GM18870 (cell line): ENCODE results near the gene FAM89B.
"Not testable (repeated sequence)": the region's sequence is repeated elsewhere in the genome, so short reads cannot be mapped to it uniquely, and the experiment has no call there.

Experiments used
- ATAC-seq: cut with Tn5 transposase; IDR thresholded peaks from one replicate; pipeline ENCODE4 v1.9.1; 2021; ENCODE audit warnings: moderate library complexity; ENCODE audit not compliant: unreplicated experiment

The FAM89B gene

DNA sequence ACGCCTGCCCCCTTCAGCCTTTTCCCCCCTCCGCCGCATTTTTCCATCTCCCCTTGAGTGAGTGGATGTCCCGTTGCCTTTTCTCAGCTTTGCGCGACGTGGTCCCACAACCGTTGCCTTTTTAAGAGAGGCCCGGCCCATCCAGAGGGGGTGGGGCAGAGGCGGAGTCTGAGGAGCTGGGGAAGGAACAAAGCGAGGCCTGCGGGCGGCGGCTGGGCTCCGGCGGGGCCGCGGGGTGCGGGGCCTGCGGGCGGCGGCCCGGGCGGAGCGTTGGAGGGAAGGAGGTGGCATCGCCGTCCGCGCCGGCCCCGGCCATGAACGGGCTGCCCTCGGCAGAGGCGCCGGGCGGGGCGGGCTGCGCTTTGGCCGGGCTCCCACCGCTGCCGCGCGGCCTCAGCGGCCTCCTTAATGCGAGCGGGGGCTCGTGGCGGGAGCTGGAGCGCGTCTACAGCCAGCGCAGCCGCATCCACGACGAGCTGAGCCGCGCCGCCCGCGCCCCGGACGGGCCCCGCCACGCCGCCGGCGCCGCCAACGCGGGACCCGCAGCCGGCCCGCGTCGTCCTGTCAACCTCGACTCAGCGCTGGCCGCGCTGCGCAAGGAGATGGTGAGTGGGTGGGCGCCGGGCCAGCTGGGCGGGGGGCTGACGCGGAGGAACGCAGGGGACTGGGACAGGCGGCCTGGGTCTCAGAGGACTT lies at the start of gene FAM89B:
Gene FAM89B (plus strand): TSS at position 183 of the 696 bp plus-strand sequence. CDS start 132 bp downstream, at position 315.
- ATAC-seq = no peak

DNA sequence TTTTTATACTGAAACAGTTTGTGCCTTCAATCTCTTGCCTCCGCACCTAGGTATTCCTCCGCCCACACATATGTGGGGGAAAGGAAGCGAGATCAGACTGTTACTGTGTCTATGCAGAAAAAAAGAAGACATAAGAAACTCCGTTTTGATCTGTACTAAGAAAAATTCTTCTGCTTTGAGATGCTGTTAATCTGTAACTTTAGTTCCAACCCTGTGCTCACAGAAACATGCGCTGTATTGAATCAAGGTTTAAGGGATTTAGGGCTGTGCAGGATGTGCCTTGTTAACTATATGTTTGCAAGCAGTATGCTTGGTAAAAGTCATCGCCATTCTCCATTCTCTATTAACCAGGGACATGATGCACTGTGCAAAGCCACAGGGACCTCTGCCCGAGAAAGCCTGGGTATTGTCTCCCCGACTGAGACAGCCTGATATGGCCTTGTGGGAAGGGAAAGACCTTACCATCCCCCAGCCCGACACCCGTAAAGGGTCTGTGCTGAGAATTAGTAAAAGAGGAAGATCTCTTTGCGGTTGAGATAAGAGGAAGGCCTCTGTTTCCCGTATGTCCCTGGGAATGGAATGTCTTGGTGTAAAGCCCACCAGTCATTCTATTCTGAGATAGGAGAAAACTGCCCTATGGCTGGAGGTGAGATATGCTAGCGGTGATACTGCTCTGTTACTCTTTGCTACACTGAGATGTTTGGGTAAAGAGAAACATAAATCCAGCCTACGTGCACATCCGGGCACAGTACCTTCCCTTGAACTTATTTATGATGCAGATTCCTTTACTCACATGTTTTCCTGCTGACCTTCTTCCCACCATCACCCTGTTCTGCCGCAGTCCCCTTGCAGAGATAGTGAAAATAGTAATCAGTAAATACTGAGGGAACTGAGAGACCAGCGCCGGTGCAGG lies 49.4 kb upstream of the FAM89B start:
- ATAC-seq = not testable (repeated sequence)

DNA sequence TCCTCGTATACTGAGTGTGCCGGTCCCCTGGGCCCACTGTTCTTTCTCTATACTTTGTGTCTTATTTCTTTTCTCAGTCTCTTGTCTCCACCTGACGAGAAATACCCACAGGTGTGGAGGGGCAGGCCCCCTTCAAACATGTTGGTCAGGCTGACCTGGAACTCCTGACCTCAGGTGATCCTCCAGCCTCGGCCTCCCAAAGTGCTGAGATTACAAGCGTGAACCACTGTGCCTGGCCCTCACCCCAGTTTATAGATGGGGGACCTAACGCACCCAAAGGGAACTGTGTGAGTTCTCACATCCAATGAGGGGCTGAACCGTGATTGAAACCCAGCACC lies 48.7 kb upstream of the FAM89B start:
- not testable (repeated sequence) for ATAC-seq

DNA sequence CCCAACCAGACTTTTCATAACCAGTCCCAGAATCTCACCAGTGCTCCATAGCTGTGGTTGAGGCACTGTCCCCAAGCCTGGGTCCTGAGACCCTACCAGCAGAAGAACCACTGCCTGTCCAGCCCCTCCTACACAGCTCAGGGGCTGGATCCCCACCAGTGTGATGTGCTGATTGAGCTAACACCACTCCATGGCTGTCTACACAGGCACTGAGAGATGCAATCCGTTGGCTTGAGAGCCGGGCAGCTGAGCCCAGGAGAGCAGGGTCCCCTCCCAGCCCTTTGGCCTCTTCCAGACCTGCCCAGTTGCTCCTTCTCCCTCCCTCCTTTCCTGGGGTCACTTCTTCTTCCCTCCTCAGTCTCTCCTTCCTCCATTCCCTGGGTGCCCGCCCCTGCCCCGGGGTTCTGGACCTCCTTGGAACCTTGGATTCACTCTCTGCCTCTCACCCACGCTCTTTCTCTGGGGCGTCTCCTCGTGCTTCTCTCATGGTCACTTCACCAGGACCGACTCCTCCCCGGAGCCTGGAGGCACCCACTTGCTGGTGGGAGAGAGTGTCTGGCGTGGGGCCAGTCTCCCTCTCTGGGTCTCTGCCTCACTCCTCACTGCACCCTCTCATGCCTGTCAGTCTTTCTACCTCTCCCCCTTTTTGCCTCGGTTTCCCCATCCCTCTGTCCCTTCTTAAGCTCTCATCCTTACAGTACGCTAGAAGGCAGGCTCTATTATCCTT lies 48.2 kb upstream of the FAM89B start:
- ATAC-seq = no peak

DNA sequence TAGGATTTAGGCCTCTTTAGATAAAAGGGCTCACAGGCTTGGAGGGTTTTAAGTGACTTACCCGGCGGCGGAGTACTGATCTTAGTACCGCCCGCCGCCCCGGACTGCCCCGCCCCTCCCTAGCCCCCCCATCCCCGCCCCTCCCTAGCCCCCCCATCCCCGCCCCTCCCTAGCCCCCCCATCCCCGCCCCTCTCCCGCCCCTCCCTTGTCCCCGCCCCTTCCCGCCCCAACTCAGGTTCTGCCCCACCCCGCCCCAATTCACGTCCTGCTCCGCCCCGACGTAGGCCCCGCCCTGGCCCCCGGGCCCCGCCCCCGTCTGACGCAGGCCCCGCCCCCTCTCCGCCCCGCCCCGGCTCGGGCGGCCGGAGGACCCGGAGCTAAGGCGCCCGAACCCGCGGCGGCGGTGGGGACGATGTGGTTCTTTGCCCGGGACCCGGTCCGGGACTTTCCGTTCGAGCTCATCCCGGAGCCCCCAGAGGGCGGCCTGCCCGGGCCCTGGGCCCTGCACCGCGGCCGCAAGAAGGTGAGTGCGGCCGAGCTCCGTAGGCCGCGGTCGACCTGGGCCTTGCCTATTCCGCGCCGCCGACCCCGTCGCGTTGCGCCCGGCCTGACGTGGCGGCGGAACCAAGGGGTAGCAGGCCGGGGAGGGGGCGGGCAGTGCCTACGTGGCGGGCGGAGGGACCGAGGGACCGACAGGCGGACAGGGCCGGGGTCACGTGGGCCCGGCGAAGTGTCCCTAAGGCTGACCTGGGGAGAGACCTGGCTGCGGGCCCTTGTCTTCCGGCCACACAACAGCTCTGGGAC lies 47.4 kb upstream of the FAM89B start, which contains the start of gene SCYL1:
Gene SCYL1 (plus strand): TSS at position 343 of the 805 bp plus-strand sequence. CDS start 71 bp downstream, at position 414.
- ATAC-seq = no peak

DNA sequence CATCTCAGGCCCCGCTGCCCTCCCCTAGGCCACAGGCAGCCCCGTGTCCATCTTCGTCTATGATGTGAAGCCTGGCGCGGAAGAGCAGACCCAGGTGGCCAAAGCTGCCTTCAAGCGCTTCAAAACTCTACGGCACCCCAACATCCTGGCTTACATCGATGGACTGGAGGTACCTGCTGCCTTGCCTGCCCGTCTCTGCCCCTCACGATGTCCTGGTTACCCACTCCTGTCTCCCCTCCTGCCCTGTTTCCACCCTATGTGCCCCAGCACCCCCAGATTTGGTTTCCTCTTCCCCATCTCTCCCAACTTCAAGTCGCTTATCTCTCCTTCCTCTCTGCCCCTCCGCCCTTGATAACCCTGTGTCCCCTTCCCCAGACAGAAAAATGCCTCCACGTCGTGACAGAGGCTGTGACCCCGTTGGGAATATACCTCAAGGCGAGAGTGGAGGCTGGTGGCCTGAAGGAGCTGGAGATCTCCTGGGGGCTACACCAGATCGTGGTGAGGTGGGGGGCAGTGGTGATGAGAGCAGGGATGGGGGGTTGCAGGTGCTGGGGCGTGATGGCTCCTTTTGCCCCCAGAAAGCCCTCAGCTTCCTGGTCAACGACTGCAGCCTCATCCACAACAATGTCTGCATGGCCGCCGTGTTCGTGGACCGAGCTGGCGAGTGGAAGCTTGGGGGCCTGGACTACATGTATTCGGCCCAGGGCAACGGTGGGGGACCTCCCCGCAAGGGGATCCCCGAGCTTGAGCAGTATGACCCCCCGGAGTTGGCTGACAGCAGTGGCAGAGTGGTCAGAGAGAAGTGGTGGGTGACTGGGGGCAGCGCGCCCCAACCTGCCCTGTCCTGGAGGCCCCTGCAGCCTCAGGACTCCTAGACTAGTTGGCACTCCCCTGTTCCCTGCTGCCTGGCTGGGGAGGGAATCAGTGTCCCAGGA lies 46.5 kb upstream of the FAM89B start:
- no peak for ATAC-seq

DNA sequence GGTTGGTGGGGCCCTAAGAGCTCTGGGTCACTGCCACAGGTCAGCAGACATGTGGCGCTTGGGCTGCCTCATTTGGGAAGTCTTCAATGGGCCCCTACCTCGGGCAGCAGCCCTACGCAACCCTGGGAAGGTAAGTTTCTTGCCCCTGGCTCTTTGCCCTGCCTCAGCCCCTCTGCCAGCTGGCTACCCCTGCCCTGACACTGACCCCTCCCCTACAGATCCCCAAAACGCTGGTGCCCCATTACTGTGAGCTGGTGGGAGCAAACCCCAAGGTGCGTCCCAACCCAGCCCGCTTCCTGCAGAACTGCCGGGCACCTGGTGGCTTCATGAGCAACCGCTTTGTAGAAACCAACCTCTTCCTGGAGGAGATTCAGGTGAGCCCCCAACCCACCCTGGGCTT lies 45.6 kb upstream of the FAM89B start:
- no peak for ATAC-seq

DNA sequence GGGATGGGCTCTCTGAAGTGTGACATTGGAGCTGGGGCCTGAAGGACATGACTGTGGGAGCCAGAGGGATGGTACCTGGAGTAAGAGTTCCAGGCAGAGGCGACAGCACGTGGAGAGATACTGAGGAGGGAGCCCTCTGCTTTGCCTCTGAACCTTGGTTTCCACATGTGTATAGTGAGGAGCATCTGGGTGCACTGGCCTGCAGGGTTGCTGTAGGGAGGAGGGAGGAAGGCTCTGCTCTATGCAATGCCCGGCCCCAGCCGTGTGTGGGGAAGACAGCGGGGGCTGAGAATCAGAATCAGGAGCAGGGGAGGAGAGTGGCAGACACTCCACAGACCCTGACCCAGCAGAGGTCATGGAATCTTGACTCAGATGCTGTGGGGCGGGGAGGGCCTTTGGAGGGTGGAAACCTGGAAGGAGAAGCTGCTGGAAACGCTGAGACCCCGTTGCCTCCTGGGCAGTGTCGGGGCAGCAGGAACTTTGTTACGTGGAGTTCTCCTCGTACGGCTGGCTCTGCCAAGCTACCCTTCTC lies 43.5 kb upstream of the FAM89B start:
- ATAC-seq = no peak

DNA sequence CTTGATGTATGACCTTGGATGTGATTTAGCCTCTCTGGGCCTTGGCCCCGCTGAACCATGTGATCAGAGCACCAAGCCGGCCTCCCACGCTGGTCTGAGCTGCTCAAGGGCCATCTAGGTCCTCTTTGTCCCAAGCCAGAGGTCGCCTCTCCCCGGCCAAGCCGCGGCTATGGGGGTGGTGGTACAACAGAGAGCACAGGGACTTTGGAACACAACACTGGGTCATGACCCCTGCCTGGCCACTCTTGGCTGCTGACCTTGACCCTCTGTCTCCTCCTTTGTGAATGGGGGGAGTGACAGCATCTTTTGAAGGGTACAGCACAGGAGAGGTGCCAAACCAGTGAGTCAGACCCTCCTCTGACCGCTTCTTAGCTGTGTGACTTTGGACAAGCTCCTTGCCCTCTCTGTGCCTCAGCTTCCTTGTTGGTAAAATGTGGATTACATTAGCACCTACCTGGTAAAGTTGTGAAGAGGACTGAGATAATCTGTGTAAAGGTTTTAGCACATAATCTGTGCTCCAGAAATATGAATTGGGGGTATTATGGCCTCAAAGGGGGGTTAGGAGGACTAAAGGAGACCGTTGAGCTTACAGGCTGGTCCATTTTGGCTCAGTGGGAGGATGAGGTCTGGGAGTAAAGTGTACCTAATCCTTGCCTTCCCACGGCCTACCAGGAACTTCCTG lies 42.7 kb upstream of the FAM89B start:
- ATAC-seq = no peak

DNA sequence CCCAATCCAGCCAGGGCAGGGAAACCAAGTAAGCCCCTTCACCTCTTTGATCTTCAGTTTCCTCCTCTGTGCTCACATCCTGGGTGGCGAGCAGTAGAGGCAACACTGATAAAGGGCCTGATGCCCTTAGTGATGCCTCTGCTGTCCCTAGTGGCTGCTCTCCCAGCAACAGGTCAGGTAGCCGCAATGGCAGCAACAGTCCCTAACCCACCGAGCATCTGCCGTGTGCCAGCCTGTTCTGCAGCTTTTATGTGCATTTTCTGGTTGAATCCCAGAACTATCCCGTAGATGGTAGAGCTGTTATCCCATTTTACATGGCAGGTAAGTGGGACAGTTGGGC lies 42.2 kb upstream of the FAM89B start:
- ATAC-seq = no peak

DNA sequence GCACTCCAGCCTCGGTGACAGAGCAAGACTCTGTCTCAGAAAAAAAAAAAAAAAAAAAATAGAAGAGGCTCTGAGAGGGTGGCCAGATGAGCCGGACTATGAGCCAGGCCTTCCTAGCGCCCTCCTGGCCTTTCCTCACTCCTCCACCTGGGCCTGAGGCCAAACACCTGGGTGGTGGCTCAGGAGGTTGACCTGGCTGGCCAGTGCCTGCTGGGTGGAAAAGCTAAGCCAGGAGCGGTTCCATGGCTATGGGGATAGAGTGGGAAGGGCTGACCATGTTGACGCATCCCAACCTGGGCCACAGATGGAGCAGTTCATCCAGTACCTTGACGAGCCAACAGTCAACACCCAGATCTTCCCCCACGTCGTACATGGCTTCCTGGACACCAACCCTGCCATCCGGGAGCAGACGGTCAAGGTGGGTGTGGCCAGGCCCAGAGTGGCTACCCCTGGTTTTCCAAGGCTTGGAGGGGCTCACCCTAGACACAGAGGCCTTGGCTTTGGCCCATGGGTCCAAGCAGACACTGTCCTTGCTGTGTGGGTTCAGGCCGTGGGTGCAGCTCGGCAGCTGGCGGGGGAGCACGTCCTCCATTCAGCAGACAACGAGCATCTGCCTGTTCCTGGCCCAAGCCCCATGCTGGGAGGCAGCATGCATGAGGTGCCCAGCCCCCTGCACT lies 39.8 kb upstream of the FAM89B start:
- no peak for ATAC-seq

DNA sequence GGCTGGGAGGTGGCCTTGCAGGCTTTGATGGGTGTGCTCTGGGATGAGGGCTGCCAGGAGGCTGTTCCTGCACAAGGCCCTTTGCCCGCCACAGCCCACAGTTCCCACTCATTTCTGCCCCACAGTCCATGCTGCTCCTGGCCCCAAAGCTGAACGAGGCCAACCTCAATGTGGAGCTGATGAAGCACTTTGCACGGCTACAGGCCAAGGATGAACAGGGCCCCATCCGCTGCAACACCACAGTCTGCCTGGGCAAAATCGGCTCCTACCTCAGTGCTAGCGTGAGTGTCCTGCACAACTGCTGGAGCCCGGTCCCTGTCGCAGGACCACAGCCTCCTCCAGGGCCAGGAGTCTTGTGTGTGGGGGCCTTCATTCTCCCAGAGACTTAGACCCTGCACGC lies 37.2 kb upstream of the FAM89B start:
- no peak for ATAC-seq

DNA sequence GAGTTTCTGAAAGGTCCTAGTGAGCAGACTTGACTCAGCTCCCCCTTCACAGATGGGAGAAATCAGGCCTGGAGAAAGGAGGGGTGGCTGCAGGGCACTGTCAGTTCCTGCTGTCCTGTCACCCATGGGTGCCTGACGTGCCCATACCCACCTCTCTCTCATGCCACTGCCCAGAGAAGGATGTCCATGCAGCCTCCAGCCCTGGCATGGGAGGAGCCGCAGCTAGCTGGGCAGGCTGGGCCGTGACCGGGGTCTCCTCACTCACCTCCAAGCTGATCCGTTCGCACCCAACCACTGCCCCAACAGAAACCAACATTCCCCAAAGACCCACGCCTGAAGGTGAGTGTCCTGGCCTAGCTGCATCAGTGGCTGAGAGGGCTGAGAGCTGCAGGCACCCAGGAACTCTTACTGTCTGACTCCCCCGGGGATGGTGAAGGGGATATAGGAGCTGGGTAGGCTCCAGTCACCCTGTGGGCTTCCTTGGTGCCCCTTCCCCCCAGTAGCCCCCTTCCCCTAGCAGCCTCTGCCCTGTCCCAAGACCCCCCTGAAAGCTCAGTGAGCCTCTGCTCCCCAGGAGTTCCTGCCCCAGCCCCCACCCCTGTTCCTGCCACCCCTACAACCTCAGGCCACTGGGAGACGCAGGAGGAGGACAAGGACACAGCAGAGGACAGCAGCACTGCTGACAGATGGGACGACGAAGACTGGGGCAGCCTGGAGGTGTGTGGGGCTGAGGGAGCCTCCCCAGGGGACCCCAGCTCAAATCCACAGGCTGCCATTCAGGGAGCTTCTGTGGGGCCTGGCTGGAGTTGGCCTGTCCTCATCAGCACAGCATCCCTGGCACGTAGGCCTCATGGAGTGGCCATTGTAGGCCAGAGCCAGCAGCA lies 35.7 kb upstream of the FAM89B start:
- no peak for ATAC-seq

DNA sequence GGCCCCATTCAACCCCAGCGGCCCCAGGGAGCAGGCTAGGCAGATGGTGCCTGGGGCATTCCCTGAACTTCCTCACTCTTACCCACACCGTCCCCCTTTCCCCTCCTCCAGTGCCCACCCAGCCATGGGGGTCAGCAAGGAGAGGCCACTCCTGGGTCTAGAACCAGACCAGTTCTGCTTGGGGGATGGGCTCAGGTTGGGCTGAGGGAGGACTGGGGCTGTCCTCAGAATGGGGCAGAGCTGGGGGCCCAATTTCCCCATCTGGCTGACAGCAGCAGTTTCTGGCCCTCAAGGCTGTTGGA lies 35.1 kb upstream of the FAM89B start:
- no peak for ATAC-seq

DNA sequence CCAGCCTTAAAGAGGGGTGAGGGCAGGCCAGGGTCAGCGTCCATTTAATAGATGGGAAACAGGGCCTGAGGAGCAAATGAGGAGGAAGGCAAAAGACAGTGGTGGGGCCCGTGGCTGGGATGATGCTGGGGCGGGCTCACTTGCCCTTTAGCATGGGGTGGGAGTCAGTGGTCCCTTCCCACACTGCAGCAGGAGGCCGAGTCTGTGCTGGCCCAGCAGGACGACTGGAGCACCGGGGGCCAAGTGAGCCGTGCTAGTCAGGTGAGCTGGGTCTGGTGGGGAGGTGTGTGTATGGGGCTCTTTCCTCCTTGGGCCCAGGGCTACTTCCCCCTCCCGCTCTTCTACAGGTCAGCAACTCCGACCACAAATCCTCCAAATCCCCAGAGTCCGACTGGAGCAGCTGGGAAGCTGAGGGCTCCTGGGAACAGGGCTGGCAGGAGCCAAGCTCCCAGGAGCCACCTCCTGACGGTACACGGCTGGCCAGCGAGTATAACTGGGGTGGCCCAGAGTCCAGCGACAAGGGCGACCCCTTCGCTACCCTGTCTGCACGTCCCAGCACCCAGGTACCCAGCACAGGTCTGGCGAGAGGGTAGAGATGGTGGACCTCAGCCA lies 34.6 kb upstream of the FAM89B start:
- ATAC-seq = no peak

DNA sequence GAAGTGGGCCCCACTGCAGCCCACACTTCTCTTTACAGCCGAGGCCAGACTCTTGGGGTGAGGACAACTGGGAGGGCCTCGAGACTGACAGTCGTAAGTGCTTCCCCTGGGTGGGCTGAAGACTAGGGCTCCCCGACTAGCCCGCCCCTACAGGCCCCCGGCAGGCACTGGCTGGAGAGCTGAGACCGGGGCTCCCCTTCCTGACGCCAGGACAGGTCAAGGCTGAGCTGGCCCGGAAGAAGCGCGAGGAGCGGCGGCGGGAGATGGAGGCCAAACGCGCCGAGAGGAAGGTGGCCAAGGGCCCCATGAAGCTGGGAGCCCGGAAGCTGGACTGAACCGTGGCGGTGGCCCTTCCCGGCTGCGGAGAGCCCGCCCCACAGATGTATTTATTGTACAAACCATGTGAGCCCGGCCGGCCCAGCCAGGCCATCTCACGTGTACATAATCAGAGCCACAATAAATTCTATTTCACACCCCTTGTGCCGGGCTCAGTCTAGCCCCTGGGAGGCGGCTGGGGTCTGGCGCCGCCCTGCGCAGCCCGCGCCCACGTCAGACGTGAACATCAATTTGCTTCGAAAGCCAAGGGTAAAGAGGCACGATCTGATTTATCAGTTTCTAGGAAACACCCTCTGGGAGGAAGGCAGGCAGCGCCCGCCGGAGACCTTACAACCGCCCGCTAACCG lies 34.0 kb upstream of the FAM89B start:
- no peak for ATAC-seq
